NCI-H1930 (cell line): ENCODE results near the gene IL25.
"Not testable (repeated sequence)": the region's sequence is repeated elsewhere in the genome, so short reads cannot be mapped to it uniquely, and the experiment has no call there.

Source experiments
- DNase-seq, 2 experiments: peaks; one replicate each; lab custom pipeline; 2025; lab: John Stamatoyannopoulos, UW

Gene IL25

DNA sequence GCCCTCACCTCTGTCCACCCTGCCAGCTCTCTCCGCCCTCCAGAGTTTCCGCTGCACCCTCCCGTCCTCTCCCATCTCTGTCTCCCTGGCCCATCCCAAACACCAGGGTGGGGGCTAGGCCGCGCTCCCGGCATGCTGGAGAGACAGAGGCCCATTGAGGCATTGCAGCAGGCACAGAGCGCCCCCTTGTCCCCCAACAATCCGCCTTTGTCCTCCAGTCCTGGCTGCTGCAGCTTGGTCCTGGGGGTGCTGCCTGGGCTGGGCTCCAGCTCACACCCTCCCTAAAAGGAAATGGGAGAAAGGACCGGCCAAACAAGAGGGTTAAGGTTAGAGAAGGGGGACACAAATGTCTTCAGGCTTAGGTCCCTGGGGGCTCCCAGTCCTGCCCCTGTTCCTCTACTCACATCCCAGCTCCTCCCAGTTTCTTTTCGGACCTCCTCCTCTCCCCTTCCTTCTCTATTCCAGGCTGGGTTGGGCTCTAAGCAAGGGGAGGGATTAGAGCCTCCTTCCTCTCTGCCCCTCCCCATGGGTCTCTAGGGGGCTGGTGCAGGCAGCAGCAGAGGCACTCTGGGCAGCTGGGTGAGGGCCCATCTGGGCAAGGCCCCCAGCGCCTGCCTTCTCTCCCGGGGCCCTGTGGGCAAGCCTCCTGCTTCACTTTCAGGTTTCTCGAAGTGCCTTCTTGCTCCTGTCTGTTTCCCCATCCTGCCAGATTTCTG is 4.0 kb downstream of the IL25 start, which contains the start of gene CMTM5:
Gene CMTM5, plus strand, starts transcription at position 565 of the 716 bp plus-strand sequence. CDS start 206 bp downstream, outside the sequence.
- DNase-seq = no peak

DNA sequence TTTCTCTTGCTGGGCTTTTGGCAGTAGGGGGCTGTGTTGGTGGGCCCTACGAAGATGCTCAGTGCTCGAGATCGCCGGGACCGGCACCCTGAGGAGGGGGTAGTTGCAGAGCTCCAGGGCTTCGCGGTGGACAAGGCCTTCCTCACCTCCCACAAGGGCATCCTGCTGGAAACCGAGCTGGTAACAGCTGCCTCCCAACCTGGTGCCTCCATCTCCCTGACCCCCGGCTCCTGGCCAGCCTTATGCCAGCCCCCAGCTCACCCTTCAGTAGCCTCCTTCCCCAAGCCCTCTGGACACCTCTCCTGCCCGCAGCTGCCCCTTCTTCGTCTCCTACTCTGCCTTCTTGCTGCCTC is 4.6 kb downstream of the IL25 start:
- DNase-seq = no peak

DNA sequence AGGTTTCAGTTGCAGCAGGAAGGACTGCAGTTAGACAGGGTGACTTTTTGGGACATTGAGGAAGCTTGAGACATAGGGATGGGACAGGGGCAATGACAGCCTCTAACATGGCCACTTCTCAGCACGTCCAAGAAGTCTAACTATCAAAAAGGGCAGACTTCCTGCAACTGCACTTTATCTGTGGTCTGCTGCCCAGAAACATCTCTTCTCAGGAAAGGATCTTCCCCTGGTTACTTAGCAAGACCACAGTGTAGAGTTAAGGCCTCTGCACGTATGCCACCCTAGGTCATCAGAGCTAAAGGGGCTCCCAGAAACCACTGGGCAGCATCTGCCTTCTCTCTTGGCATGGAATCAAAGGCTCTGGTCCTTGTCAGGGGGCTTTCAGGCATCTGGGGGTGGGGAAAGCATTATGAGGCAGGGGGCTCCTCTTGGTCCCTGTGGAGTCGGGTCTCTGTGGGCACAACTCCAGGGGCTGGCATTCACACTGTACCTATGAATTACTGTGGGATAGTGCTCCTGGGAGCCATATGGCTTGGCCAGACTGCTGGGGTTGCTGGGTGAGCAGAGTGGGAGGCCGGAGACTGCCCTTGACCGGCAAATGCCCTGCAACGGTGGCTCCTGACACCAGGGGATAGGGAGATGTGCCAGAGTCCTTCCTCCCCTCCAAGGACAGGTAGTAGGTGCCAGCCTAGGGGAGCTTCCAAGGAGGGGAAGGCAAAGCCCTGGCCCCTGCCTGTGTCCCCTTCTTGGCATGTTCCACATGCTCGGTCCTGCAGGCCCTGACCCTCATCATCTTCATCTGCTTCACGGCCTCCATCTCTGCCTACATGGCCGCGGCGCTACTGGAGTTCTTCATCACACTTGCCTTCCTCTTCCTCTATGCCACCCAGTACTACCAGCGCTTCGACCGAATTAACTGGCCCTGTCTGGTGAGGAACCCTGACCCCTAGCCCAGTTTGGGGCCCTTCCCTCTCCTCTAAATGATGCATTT is 5.3 kb downstream of the IL25 start:
- DNase-seq = no peak

DNA sequence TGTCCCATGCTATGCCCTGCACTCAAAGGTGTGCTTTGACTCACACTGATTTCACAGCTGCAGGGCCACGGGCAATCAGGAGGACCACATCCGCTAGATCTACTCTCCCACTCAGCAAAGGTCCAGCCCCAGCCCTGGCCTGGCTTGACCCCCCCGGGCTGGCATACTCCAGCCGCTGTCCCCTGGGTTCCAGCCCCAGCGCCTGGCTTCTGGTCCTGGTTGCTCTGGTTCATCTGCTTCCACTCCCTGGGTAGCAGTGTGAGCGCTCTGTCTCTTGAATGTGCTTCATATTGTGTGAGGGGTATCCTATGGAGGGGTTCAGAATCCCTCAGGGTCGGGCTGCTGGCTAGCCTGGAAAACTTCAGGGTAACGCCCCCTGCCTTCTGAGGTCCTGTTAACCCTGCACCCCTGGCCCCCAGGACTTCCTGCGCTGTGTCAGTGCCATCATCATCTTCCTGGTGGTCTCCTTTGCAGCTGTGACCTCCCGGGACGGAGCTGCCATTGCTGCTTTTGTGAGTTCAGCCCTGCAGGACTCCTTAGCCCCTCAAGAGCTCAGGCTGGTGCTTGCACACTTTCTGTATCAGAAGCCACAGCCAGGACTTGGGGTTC is 6.1 kb downstream of the IL25 start:
- DNase-seq = no peak

DNA sequence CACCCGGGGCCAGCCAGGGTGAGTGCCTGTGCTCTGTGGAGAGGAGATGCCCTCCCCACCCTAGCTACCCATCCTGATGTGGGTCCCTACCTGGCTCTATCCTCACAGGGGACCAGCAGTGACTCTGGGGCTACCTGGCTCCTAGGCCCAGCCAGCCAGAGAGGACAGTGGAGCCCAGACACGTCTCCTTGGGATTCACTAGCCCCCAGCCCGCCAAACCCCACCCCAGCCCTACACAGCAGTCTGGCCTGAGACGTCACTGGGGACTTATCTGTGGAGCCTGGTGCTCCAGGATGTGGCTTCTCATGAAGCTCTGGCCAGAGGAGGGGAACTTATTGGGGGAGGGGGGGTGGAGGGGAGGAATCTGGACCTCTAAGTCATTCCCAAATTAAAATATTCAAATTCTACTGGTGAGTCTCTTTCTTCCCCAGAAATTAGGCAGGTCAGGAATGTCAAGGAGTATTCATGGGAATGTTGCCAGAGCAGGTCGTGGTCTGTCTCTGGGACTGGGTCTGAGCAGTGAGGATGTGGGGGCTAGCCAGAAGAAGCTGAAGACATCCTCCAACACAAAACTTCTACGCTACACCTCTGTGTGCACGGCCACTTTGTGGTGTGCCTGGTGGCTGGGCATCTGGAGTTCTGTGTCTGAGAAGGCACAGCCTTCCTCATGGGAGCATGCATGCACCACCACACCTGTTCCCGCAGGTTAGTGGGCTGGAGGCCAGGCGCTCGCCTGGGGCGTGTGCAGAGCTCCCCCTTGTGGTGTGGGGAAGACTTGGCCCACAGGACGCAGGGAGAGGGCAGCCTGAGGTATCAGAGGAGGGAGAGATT is 7.0 kb downstream of the IL25 start:
- DNase-seq = peak; percentile 9 to 41

DNA sequence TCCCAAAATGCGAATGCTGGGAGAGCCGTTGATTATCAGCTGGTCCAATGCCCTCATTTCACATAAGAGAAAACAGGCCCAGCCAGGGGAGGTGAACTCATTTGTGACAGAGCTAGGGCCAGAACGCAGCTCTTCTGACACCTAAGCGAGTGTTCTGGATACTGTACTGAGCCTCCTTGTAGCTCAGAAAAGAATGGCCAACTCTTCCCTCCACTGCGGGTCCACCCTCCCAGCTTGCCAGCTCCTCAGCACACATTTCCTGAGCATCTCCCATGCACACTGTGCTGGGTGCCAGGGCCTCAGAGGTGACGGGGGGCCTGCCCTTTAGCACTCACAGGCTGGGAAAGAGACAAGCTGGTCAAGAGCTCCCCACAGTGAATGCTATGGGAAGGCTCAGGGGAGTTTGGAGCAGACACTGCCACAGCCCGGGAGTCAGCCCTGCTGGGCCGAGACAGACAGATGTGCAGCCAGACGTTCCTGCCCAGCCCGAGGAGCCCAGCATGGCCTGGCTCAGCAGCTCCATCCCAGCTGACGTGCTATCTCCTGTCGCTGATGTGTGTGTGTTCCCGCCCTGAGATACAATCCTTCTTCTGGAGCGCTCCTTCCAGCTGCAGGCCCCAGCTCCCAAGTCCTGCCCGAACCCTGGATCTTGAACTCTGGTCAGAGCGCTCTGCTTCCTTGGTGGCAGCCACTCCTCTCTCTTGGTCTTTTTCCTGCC is 7.7 kb downstream of the IL25 start:
- no peak for DNase-seq

DNA sequence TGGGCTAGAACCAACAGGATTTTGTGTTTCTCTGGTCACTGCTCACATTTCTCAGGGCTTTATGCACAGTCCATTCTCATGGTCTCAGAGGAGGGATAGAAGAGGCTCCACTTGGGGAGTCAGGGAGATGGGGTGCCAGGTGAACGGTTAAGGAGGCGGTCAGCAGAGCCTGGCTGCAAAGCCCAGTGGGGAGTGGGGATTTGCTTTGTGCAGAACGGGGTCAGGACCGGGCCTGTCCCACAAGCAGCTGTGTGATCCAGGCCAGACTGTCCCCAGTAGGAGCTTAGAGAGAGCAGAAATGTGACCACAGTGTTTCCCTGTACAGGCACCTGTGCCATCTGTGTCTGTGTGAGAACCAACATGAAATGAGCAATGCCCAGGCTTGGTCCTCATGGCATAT is 8.4 kb downstream of the IL25 start:
- DNase-seq = no peak

DNA sequence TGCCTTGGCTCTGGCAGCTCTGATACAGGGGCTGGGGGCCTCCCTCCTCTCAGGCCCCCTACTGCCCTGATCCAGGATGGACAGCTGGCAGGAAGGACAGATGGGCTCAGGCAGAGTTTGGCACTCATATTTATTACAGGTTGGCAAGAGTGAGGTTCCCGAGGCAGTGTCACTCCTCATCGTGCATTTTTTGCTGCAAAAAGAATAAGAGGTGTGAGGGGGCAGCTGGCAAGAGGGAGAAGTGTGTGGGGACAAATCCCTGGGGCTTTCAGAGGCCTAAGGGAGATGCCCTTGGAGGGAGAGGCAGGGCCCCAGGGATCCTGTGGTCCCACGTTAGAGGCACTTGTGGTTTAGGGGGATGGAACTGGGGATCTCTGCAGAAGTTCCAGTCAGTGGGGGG is 9.3 kb downstream of the IL25 start:
- DNase-seq = no peak

DNA sequence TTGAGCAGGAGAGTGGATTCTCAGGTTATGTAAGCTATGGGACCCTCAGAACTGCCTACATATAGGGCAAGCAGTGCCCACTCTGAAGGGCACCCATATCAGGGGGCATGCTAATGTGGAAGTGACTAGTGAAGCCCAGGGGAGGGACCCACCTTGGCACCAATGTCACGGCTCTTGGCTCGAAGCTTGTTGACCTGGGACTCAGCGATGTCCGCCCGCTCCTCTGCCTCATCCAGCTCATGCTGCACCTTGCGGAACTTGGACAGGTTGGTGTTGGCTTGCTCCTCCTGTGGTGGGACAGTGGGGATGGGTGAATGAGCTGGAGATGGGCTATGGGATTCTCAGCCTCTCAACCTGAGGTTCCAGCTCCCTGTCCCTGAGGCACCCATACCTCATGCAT is 9.7 kb downstream of the IL25 start:
- DNase-seq = no peak

DNA sequence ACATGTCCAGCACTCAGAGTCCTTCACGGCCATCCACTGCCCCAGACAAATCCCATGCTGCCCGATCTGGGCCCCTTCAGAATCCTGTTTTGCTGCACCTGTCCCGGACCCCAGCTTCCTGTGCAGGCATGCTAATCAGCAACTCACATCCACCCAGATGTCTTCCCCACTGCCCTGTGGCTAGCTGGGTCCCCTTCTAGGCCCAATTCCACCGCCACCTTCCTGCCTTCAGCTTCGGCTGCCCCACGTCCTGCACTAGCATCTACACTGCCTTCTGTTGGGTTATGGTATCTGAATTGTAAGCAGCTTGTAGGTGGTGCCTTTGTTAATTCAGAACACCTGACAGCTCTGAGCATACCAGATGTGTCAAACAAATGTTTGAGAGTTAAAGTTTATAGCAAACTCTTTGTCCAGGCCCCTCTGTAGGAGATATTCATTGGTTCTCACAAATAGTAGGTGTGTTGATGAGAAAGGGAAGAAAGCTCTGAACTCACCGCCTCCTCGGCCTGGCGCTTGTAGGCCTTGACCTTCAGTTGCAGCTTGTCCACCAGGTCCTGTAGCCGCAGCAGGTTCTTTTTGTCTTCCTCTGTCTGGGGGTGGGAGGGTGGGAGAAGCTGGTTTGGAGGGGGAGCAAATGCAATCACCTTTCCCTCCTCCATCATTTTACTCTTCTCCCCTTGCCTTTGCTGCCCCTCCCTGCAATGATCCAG is 10.3 kb downstream of the IL25 start:
- no peak for DNase-seq

DNA sequence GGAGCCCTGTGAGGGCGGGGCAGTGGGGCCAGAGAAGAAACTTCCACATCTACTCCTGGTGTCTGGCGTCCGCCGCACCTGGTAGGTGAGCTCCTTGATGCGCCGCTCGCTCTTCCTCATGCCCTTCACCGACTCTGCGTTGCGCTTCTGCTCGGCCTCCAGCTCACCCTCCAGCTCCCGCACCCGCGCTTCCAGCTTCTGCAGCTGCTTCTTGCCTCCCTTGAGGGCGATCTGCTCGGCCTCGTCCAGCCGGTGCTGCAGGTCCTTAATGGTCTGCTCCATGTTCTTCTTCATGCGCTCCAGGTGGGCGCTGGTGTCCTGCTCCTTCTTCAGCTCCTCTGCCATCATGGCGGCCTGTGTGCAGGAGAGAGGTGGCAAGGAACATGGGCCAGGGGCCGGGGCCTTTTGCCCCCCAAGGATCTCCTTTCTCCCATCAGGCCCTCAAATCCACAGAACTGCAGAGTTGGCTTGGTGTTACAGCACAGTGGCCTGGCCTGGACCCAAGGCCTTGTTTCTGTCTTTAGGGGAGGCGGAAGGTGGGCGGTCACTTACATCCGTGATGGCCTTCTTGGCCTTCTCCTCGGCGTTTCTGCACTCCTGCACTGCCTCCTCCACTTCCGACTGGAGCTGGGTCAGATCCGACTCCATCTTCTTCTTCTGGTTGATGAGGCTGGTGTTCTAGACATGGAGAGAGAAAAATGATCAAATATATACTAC is 11.9 kb downstream of the IL25 start:
- DNase-seq = no peak

DNA sequence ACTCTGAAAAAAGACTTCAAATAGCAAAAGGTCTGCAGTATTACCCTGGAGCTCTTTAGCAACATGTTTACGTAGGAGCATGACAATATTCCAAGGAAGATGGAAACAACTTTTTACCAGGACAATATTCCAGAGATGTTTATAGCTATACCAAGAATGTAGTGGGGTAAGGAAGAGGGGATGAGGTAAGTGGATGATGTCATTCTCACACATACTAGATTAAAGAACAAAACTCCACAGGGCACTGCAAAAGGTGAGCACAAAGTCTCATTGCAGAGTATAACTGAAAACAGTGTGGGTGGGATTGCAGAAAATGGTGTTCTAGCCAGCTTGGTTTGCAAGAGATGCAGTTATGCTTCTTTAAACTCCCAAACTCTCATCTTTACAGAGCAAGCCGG is 12.6 kb downstream of the IL25 start:
- no peak for DNase-seq

DNA sequence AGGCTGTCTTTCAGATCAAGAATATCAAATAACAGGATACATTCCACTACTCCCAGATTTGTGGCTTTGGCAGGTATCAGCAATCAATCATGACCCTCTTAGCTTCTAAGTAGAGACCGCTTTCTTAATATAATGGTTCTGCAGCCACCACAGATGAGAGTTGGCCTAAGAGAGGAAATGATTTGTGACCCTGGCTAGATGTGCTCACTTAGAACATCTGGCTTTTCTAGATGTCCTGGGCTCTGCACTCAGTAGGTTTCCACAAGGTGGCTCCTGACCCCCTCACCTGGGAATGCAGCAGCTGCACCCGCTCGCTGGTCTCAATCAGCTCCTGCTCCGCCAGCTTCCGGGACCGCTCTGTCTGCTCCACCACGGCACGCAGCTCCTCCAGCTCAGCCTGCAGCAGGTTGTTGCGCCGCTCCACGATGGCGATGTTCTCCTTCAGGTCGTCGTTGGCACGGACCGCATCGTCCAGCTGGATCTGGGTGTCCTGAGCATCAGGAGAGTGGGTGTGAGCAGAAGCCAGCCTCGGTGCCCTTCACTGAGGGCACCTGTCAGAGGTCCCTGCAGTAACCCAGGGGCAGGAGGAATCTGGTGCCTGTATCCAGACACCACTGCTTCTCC is 13.1 kb downstream of the IL25 start:
- DNase-seq = no peak

DNA sequence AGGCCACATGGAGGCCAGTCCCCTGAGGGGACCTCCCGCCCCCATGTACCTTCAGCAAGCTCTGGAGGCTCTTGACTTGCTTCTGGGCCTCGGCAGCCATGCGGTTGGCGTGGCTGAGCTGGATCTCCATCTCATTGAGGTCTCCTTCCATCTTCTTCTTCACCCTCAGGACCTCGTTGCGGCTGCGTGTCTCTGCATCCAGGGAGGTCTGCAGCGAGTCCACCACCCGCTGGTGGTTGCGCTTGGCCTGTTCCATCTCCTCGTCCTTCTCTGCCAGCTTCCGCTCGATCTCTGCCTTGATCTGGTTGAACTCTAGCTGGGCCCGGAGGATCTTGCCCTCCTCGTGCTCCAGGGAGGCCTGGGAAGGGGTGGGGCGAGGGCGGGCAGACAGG is 13.7 kb downstream of the IL25 start:
- DNase-seq = not testable (repeated sequence)

DNA sequence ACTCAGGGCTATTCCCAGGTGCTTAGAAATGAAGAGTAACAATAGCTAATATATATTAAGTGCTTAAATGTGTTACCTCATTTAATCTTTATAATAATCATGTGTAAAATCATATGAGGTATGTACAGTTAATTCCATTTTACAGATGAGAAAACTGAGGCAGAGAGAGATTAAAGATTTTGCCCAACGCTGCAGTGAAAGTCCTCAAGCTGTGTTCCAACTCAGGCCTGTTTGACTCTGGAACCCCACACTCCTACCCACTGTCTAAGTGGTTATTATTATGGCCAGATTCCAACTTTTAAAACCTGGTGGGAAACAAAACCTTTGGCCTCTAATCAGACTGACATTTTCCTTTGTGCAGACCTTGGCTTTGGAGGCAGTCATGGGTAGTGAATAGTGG is 14.4 kb downstream of the IL25 start:
- DNase-seq = no peak

DNA sequence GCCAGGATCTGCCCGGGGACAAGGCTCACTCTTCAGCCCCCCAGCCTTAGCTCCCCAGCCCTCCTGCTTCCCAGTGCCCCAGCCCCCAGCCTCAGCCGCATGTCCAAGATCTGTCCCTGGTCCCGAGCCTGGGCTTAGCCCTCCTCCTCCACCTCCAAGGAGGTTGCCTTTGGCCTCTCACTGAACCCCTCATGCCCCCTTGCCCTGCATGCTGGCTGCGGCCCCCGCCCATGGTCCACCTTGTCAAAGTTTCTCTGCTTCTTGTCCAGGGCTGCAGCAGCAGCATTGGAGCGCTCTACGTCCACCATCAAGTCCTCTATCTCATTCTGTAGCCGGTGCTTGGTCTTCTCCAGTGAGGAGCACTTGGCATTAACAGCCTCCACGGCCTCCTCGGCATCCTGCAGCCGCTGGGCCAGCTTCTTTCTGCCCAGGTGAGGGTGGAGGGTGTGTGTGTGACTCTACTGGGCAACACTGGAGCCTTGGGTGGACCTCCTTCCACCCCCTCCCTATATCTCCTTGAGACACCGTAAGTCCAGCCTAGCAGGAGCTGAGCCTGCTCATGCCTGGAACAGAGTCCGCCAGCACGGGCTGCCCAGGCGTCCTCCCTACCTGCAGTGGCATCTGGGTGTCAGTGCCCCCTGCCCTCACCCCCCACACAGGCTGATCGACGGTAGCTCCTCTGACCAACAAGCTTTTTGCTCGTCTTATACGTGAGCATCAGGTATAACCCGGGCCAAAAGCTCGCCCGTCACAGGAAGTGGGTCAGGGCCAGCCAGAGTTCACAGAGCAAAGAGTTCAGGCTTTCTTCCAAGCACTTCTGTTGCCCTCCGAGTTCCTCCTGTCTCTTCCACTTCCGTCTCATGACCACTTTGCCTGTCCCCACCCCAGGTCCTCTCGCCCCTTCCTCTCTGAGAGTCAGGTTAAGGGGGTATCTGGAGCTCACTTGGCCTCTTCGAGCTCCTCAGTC is 15.6 kb downstream of the IL25 start:
- no peak for DNase-seq

DNA sequence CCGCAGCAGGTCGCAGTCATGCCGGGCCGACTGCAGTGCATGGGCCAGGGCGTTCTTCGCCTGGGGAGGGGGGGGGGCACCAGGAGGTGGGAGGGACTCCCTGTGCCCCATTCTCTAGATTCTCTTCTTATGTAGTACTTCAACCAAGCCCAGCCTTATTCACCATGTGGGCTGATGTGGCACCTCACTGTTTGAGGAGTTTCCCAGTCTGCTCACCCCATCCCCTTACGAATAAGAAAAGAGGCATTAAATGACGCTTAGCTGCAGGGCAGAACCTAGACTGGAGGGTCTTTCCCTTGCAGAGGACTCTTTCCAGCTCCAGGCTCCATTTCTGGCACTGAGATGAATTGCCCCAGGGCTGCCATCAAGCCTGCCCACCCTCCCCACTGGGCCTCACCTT is 16.4 kb downstream of the IL25 start:
- DNase-seq = no peak

DNA sequence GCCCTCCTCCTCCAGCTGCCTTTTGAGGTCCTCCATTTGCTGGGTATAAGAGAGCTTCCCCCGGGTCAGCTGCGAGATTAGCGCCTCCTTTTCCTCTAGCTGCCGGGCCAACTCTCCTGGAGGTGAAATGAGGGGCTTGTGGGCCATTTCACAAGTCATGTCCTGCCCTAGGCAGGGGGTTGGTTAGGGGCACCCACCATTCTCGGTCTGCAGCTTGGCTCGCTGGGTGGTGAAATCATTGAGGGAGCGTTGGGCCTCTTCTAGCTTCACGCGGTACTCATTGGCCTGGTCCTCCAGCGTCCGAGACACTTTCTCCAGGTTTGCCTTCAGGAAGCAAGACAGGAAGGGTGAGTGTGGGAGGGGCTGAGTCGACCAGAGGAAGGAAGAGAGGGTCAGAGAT is 16.8 kb downstream of the IL25 start:
- no peak for DNase-seq
